HG03175 (cell line): ENCODE results near the gene ARPC1A.
"Not testable (repeated sequence)": the region's sequence is repeated elsewhere in the genome, so short reads cannot be mapped to it uniquely, and the experiment has no call there.

ENCODE experiments used
- ATAC-seq: cut with Tn5 transposase; IDR thresholded peaks from one replicate; pipeline ENCODE4 v1.9.1; 2021; ENCODE audit warnings: mild to moderate bottlenecking, moderate library complexity; ENCODE audit not compliant: unreplicated experiment

Gene ARPC1A

GRCh38 chr7:99368750-99369389, 43.2 kb downstream of the ARPC1A start:
- ATAC-seq: no peak

- ATAC-seq: no peak
These were observed 44.2 kb downstream of the ARPC1A start for GRCh38 chr7:99369767-99370391.

GRCh38 chr7:99371376-99371920, 45.8 kb downstream of the ARPC1A start:
- no peak for ATAC-seq

- ATAC-seq: no peak
These were observed 46.8 kb downstream of the ARPC1A start for GRCh38 chr7:99372275-99373090.

- ATAC-seq: no peak
These were observed 47.7 kb downstream of the ARPC1A start for GRCh38 chr7:99373091-99374066.

- peak; percentile 61 for ATAC-seq
These were observed 48.7 kb downstream of the ARPC1A start, which contains the start of gene ARPC1B for GRCh38 chr7:99374111-99375064. TSS of gene ARPC1B (plus strand) at chr7:99374730. CDS start at chr7:99385715, 10,985 bp downstream.

GRCh38 chr7:99375070-99375807, 49.5 kb downstream of the ARPC1A start:
- peak; percentile 43 for ATAC-seq

GRCh38 chr7:99379043-99379577, 53.4 kb downstream of the ARPC1A start:
- ATAC-seq: no peak

GRCh38 chr7:99379693-99380031, 54.0 kb downstream of the ARPC1A start:
- not testable (repeated sequence) for ATAC-seq

- peak; percentile 35 for ATAC-seq
These were observed 54.5 kb downstream of the ARPC1A start for GRCh38 chr7:99380032-99380822.

GRCh38 chr7:99380823-99381663, 55.3 kb downstream of the ARPC1A start:
- ATAC-seq: peak; percentile 78

GRCh38 chr7:99381664-99382075, 56.0 kb downstream of the ARPC1A start:
- ATAC-seq: no peak

- no peak for ATAC-seq
These were observed 57.5 kb downstream of the ARPC1A start for GRCh38 chr7:99383203-99383602.

GRCh38 chr7:99383791-99384370, 58.2 kb downstream of the ARPC1A start:
- no peak for ATAC-seq

GRCh38 chr7:99384523-99384922, 58.8 kb downstream of the ARPC1A start:
- ATAC-seq: no peak

GRCh38 chr7:99385564-99385963, 59.9 kb downstream of the ARPC1A start:
- no peak for ATAC-seq
